ENCODE results near the gene USP43.

- TF ChIP-seq, protein P1, sequence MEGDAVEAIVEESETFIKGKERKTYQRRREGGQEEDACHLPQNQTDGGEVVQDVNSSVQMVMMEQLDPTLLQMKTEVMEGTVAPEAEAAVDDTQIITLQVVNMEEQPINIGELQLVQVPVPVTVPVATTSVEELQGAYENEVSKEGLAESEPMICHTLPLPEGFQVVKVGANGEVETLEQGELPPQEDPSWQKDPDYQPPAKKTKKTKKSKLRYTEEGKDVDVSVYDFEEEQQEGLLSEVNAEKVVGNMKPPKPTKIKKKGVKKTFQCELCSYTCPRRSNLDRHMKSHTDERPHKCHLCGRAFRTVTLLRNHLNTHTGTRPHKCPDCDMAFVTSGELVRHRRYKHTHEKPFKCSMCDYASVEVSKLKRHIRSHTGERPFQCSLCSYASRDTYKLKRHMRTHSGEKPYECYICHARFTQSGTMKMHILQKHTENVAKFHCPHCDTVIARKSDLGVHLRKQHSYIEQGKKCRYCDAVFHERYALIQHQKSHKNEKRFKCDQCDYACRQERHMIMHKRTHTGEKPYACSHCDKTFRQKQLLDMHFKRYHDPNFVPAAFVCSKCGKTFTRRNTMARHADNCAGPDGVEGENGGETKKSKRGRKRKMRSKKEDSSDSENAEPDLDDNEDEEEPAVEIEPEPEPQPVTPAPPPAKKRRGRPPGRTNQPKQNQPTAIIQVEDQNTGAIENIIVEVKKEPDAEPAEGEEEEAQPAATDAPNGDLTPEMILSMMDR (IDR thresholded peaks at IDR 0.05) = no peak
- TF ChIP-seq POLR2A (IDR thresholded peaks at IDR 0.05) = no peak
These were observed 80.3 kb downstream of the USP43 start for GRCh38 chr17:9725575-9725974.
